HG02970 (cell line): ENCODE data around the gene UQCRHL.
"Not testable (repeated sequence)": the region's sequence is repeated elsewhere in the genome, so short reads cannot be mapped to it uniquely, and the experiment has no call there.

ENCODE experiments used
- ATAC-seq: cut with Tn5 transposase; IDR thresholded peaks from one replicate; pipeline ENCODE4 v1.9.1; 2021; ENCODE audit warnings: mild to moderate bottlenecking, moderate library complexity, moderate number of reproducible peaks; ENCODE audit not compliant: unreplicated experiment, low FRiP score

The UQCRHL gene

GRCh38 chr1:15835741-15836510, 28.5 kb upstream of the UQCRHL start:
- ATAC-seq = peak; percentile 58

- ATAC-seq = peak; percentile 3
Measured at GRCh38 chr1:15835205-15835740, 27.8 kb upstream of the UQCRHL start.

- peak; percentile 42 for ATAC-seq
Measured at GRCh38 chr1:15834406-15835204, 27.2 kb upstream of the UQCRHL start.

GRCh38 chr1:15833842-15834405, 26.5 kb upstream of the UQCRHL start:
- ATAC-seq = no peak

- no peak for ATAC-seq
Measured at GRCh38 chr1:15833069-15833679, 25.7 kb upstream of the UQCRHL start.

- no peak for ATAC-seq
Measured at GRCh38 chr1:15830258-15830657, 22.8 kb upstream of the UQCRHL start.

- not testable (repeated sequence) for ATAC-seq
Measured at GRCh38 chr1:15828931-15829330, 21.5 kb upstream of the UQCRHL start.

- ATAC-seq = not testable (repeated sequence)
Measured at GRCh38 chr1:15827567-15827966, 20.1 kb upstream of the UQCRHL start.

GRCh38 chr1:15826810-15827507, 19.5 kb upstream of the UQCRHL start:
- ATAC-seq = no peak

GRCh38 chr1:15825800-15826199, 18.4 kb upstream of the UQCRHL start:
- ATAC-seq = no peak

GRCh38 chr1:15820478-15820877, 13.0 kb upstream of the UQCRHL start:
- ATAC-seq = no peak

- ATAC-seq = no peak
Measured at GRCh38 chr1:15816674-15817073, 9.2 kb upstream of the UQCRHL start.

- ATAC-seq = no peak
Measured at GRCh38 chr1:15810073-15810472, 2.6 kb upstream of the UQCRHL start.

- no peak for ATAC-seq
Measured at GRCh38 chr1:15808955-15809354, 1.5 kb upstream of the UQCRHL start.

- no peak for ATAC-seq
Measured at GRCh38 chr1:15807121-15807520, 328 bp downstream of the UQCRHL start.

GRCh38 chr1:15804060-15804459, 3.4 kb downstream of the UQCRHL start:
- no peak for ATAC-seq

GRCh38 chr1:15803380-15803779, 4.1 kb downstream of the UQCRHL start:
- ATAC-seq = no peak

- ATAC-seq = no peak
Measured at GRCh38 chr1:15802234-15802965, 5.0 kb downstream of the UQCRHL start.
